ENCODE data around the gene IFNA14.

Gene IFNA14

GRCh38 chr9:21239911-21240310 lies at the start of gene IFNA14:
IFNA14 (minus strand) TSS chr9:21240005; CDS start chr9:21239935, 70 bp downstream.
- H3K4me3 ChIP-seq (ENCODE audit: low read depth, low read length): no peak within 1 kb of the TSS
- no peak for TF ChIP-seq CTCF (IDR thresholded peaks at IDR 0.05; ENCODE audit: borderline replicate concordance, insufficient read depth, low read depth, low read length)

GRCh38 chr9:21287280-21287679 lies 47.5 kb upstream of the IFNA14 start:
- H3K4me3 ChIP-seq (ENCODE audit: low read depth, low read length): no peak overlapping the region
- TF ChIP-seq CTCF (IDR thresholded peaks at IDR 0.05; ENCODE audit: borderline replicate concordance, insufficient read depth, low read depth, low read length): no peak

GRCh38 chr9:21286659-21287058 lies 46.9 kb upstream of the IFNA14 start:
- H3K4me3 ChIP-seq (ENCODE audit: low read depth, low read length): no peak overlapping the region
- TF ChIP-seq CTCF (IDR thresholded peaks at IDR 0.05; ENCODE audit: borderline replicate concordance, insufficient read depth, low read depth, low read length): no peak

GRCh38 chr9:21286099-21286498 lies 46.3 kb upstream of the IFNA14 start:
- TF ChIP-seq CTCF (IDR thresholded peaks at IDR 0.05; ENCODE audit: borderline replicate concordance, insufficient read depth, low read depth, low read length): no peak
- H3K4me3 ChIP-seq (ENCODE audit: low read depth, low read length): no peak overlapping the region

- no peak overlapping the region for H3K4me3 ChIP-seq (ENCODE audit: low read depth, low read length)
- no peak for TF ChIP-seq CTCF (IDR thresholded peaks at IDR 0.05; ENCODE audit: borderline replicate concordance, insufficient read depth, low read depth, low read length)
Measured at GRCh38 chr9:21281275-21281674, 41.5 kb upstream of the IFNA14 start.

GRCh38 chr9:21268347-21268657 lies 28.5 kb upstream of the IFNA14 start:
- TF ChIP-seq CTCF (IDR thresholded peaks at IDR 0.05; ENCODE audit: borderline replicate concordance, insufficient read depth, low read depth, low read length): no peak
- no peak overlapping the region for H3K4me3 ChIP-seq (ENCODE audit: low read depth, low read length)

- no peak for TF ChIP-seq CTCF (IDR thresholded peaks at IDR 0.05; ENCODE audit: borderline replicate concordance, insufficient read depth, low read depth, low read length)
- H3K4me3 ChIP-seq (ENCODE audit: low read depth, low read length): no peak overlapping the region
Measured at GRCh38 chr9:21267485-21268346, 27.9 kb upstream of the IFNA14 start.
